GM23338 (cell line): ENCODE measurements around the gene TYW3. TPM values are rescaled to one million over a fixed set of nuclear protein-coding genes. Genes with fewer than 3 reads are reported as not detected.

Experiments
- ATAC-seq: fragments of 200-7000 bp; cut with Tn5 transposase; 3 replicates; pipeline ENCODE4 v1.9.1; 2020
- DNase-seq: peaks from one replicate; pipeline ENCODE4 v3.0.0-alpha.2; 2015; ENCODE audit warnings: low spot score
- H2AFZ ChIP-seq: fragments of 200-600 bp; sonication (generic); 2 replicates; pipeline ENCODE4 v1.8.0; 2016; ENCODE audit warnings: antibody characterized with exemption, mild to moderate bottlenecking, moderate library complexity
- H3F3A ChIP-seq: fragments of 200-600 bp; sonication (generic); replicated peaks from 2 replicates; pipeline ENCODE4 v1.8.0; 2017; ENCODE audit warnings: antibody characterized with exemption, mixed run types, low read depth
- H3K27ac ChIP-seq: fragments of 200-600 bp; sonication (generic); 2 replicates; pipeline ENCODE4 v1.6.1; 2016; ENCODE audit warnings: low read depth
- H3K27me3 ChIP-seq: fragments of 200-600 bp; sonication (generic); 2 replicates; pipeline ENCODE4 v1.8.0; 2016; ENCODE audit warnings: mild to moderate bottlenecking, mixed run types, moderate library complexity; ENCODE audit not compliant: insufficient read depth
- H3K36me3 ChIP-seq: fragments of 200-600 bp; sonication (generic); 2 replicates; pipeline ENCODE4 v1.8.0; 2016; ENCODE audit warnings: mild to moderate bottlenecking; ENCODE audit not compliant: insufficient read depth
- H3K4me1 ChIP-seq: fragments of 200-600 bp; sonication (generic); 2 replicates; pipeline ENCODE4 v1.8.0; 2016; ENCODE audit warnings: mild to moderate bottlenecking, moderate library complexity; ENCODE audit not compliant: insufficient read depth
- H3K4me2 ChIP-seq: fragments of 200-600 bp; sonication (generic); 2 replicates; pipeline ENCODE4 v1.7.1; 2017; ENCODE audit warnings: mixed run types
- H3K4me3 ChIP-seq: fragments of 200-600 bp; sonication (generic); 2 replicates; pipeline ENCODE4 v1.6.1; 2016; ENCODE audit warnings: mixed run types
- H3K79me2 ChIP-seq: fragments of 200-600 bp; sonication (generic); replicated peaks from 2 replicates; pipeline ENCODE4 v1.8.0; 2017; ENCODE audit warnings: mild to moderate bottlenecking; ENCODE audit not compliant: insufficient read depth
- H3K9me2 ChIP-seq: fragments of 200-600 bp; sonication (generic); 2 replicates; pipeline ENCODE4 v1.8.0; 2017; ENCODE audit not compliant: insufficient read depth
- H4K20me1 ChIP-seq: fragments of 200-600 bp; sonication (generic); replicated peaks from 2 replicates; pipeline ENCODE4 v1.8.0; 2017; ENCODE audit warnings: mild to moderate bottlenecking; ENCODE audit not compliant: insufficient read depth
- H3K27ac Mint-ChIP-seq: 2 replicates; pipeline ENCODE4 v1.8.0; 2020; ENCODE audit warnings: inconsistent platforms, mild to moderate bottlenecking, moderate library complexity, mixed read lengths
- H3K27me3 Mint-ChIP-seq: 3 replicates; pipeline ENCODE4 v1.8.0; 2022; ENCODE audit warnings: low read depth, mild to moderate bottlenecking, moderate library complexity, mixed read lengths, inconsistent platforms; ENCODE audit not compliant: insufficient read depth, poor library complexity
- H3K36me3 Mint-ChIP-seq: 3 replicates; pipeline ENCODE4 v1.8.0; 2021; ENCODE audit warnings: low read depth, mild to moderate bottlenecking, inconsistent platforms, moderate library complexity, mixed read lengths
- H3K4me1 Mint-ChIP-seq: 3 replicates; pipeline ENCODE4 v1.8.0; 2020; ENCODE audit warnings: mild to moderate bottlenecking, inconsistent platforms, mixed read lengths
- H3K4me3 Mint-ChIP-seq: 3 replicates; pipeline ENCODE4 v1.8.0; 2021; ENCODE audit warnings: moderate library complexity, mild to moderate bottlenecking, inconsistent platforms, mixed read lengths
- H3K9me3 Mint-ChIP-seq: 3 replicates; pipeline ENCODE4 v1.8.0; 2020; ENCODE audit warnings: moderate library complexity, mild to moderate bottlenecking, inconsistent platforms, mixed read lengths
- CREB1 ChIP-seq: fragments of 250-450 bp; sonication (Bioruptor Pico); IDR thresholded peaks from 2 replicates; pipeline ENCODE4 v1.5.0; 2020; ENCODE audit warnings: low read depth, mild to moderate bottlenecking, moderate library complexity
- CTCF ChIP-seq, 2 experiments: fragments of 200-600 bp in 1 of 2; sonication (generic) in 1 of 2; conservative IDR thresholded peaks; 2 replicates each; pipeline versions ENCODE4 v1.5.1 to v1.6.1; 2016 to 2017; ENCODE audit warnings: antibody characterized with exemption in 2 of 2, low read depth in 2 of 2, mild to moderate bottlenecking in 2 of 2, moderate library complexity in 1 of 2
- ETS1 ChIP-seq: IDR thresholded peaks from 2 replicates; pipeline ENCODE4 v1.6.1; 2016; ENCODE audit warnings: antibody characterized with exemption
- EZH2 ChIP-seq: fragments of 200-600 bp; sonication (generic); IDR thresholded peaks from one replicate; pipeline ENCODE4 v1.8.0; 2017; ENCODE audit warnings: antibody characterized with exemption, mild to moderate bottlenecking, low read depth; ENCODE audit not compliant: unreplicated experiment
- EZH2phosphoT487 ChIP-seq: fragments of 200-600 bp; sonication (generic); IDR thresholded peaks from one replicate; pipeline ENCODE4 v1.8.1; 2018; ENCODE audit warnings: antibody characterized with exemption; ENCODE audit not compliant: unreplicated experiment
- JUNB ChIP-seq: IDR thresholded peaks from one replicate; pipeline ENCODE4 v1.6.1; 2016; ENCODE audit warnings: antibody characterized with exemption; ENCODE audit not compliant: unreplicated experiment
- NANOG ChIP-seq: IDR thresholded peaks from 2 replicates; pipeline ENCODE4 v1.6.1; 2016; ENCODE audit warnings: antibody characterized with exemption, borderline replicate concordance
- POLR2AphosphoS5 ChIP-seq: IDR thresholded peaks from 2 replicates; pipeline ENCODE4 v1.6.1; 2016; ENCODE audit warnings: antibody characterized with exemption, low read depth
- REST ChIP-seq: IDR thresholded peaks from one replicate; pipeline ENCODE4 v1.6.1; 2018; ENCODE audit warnings: antibody characterized with exemption; ENCODE audit not compliant: unreplicated experiment
- STAT1 ChIP-seq: IDR thresholded peaks from one replicate; pipeline ENCODE4 v1.6.1; 2016; ENCODE audit warnings: antibody characterized with exemption; ENCODE audit not compliant: unreplicated experiment
- ZNF114 ChIP-seq: fragments of 250-450 bp; sonication (Bioruptor Pico); IDR thresholded peaks from 2 replicates; pipeline ENCODE4 v1.5.0; 2020; ENCODE audit warnings: mild to moderate bottlenecking, moderate library complexity
- ZNF331 ChIP-seq: fragments of 250-450 bp; sonication (Bioruptor Pico); IDR thresholded peaks from 2 replicates; pipeline ENCODE4 v1.5.0; 2020; ENCODE audit warnings: low read depth, mild to moderate bottlenecking, moderate library complexity
- ZNF462 ChIP-seq: fragments of 250-450 bp; sonication (Bioruptor Pico); IDR thresholded peaks from 2 replicates; pipeline ENCODE4 v1.5.0; 2020; ENCODE audit warnings: mild to moderate bottlenecking, moderate library complexity
- polyA plus RNA-seq: library from polyadenylated mRNA; unstranded; fragments of >200 nt; fragmentation: Nextera tagmentation; extraction: Ambion mirVana; gene quantifications from 2 replicates; pipeline ENCODE4 v1.2.1, GENCODE V29; 2016
- total RNA-seq: library from RNA; depleted of rRNA; stranded (reverse); fragments of >200 nt; shearing (Covaris generic); gene quantifications from 2 replicates; pipeline ENCODE4 v1.2.3, GENCODE V29; 2014

Gene TYW3
- total and polyA plus RNA-seq, 2 experiments from 2014 or later, result 29.6 to 66.8 TPM

DNA sequence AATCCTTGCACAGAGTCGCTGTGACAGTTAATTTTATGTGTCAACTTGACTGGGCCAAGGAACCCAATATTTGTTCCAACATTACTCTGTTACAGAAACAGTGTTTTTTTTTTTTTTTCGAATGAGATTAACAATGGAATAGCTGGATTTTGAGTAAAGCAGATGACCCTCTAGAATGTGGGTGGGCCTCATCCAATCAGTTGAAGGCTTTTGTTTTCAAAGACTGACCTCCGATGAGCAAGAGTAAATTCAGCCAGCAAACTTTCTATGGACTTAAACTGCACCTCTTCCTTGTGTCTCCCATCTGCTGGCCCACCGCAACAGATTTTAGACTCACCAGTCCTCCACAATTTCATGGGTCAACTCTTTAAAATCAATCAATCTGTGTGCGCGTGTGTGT lies 17.1 kb upstream of the TYW3 start:
- no peak overlapping the region for H2AFZ ChIP-seq
- H3K4me3 Mint-ChIP-seq, result no peak overlapping the region
- H3K27ac ChIP-seq, result no peak overlapping the region
- H3K36me3 Mint-ChIP-seq, result peaks cover 5% of the 10 kb centered on the region; the same call in 2 of the 3 replicates
- H3K9me2 ChIP-seq, result no peaks in the 10 kb centered on the region
- no peak overlapping the region for H3K4me2 ChIP-seq
- H4K20me1 ChIP-seq, result peaks cover 5% of the 10 kb centered on the region; the same call in 1 of the 2 replicates
- H3K4me1 ChIP-seq, result peaks cover 9% of the 10 kb centered on the region; the same call in 1 of the 2 replicates
- no peaks in the 10 kb centered on the region for H3K79me2 ChIP-seq
- no peaks in the 10 kb centered on the region for H3K9me3 Mint-ChIP-seq
- no peaks in the 10 kb centered on the region for H3F3A ChIP-seq
- H3K27me3 Mint-ChIP-seq, result no peaks in the 10 kb centered on the region
- TF ChIP-seq CREB1 (CRISPR knock-in tag) (no peak), NANOG (no peak), POLR2AphosphoS5 (no peak), ZNF462 (no peak), JUNB (no peak), ETS1 (no peak), STAT1 (no peak), EZH2 (no peak), CTCF (conservative IDR thresholded peaks at IDR 0.05; ENCODE audit: low read depth in 2 of 2) (no peak), REST (no peak), ZNF331 (no peak), EZH2phosphoT487 (no peak), ZNF114 (CRISPR knock-in tag) (no peak)
- ATAC-seq, result no peak
- H3K27ac Mint-ChIP-seq, result no peak overlapping the region
- H3K4me1 Mint-ChIP-seq, result no peaks in the 10 kb centered on the region
- 0 out of 2 replicates have a peak, but pooled peaks cover 20% of the 10 kb centered on the region for H3K36me3 ChIP-seq
- H3K27me3 ChIP-seq, result no peaks in the 10 kb centered on the region
- H3K4me3 ChIP-seq, result no peak overlapping the region
- no peak for DNase-seq
